Measurements from ENCODE around the gene THOC1.
A peak's percentile ranks its signal among the peaks of the same experiment; 100 is the strongest.

The THOC1 gene

GRCh38 chr18:286515-287310 is 18.9 kb upstream of the THOC1 start:
- FAIRE-seq: no peak

GRCh38 chr18:285817-286216 is 18.0 kb upstream of the THOC1 start:
- FAIRE-seq: no peak
- no peak for DNase-seq (ENCODE audit: insufficient read length, low spot score)

More at GRCh38 chr18:286515-287310, 18.9 kb upstream of the THOC1 start:
- DNase-seq (ENCODE audit: insufficient read length, low spot score): peak; percentile 36

GRCh38 chr18:275486-275885 is 7.6 kb upstream of the THOC1 start:
- no peak for FAIRE-seq

GRCh38 chr18:274313-274712 is 6.5 kb upstream of the THOC1 start:
- FAIRE-seq (no peak), DNase-seq (ENCODE audit: insufficient read length, low spot score) (no peak)

More at GRCh38 chr18:275486-275885, 7.6 kb upstream of the THOC1 start:
- DNase-seq (ENCODE audit: insufficient read length, low spot score): no peak

GRCh38 chr18:273525-273924 is 5.7 kb upstream of the THOC1 start:
- DNase-seq (ENCODE audit: insufficient read length, low spot score) (no peak), FAIRE-seq (no peak)

- FAIRE-seq: no peak
- DNase-seq (ENCODE audit: insufficient read length, low spot score): no peak
Observed at GRCh38 chr18:272650-273049, 4.8 kb upstream of the THOC1 start.

GRCh38 chr18:269480-270095 is 1.7 kb upstream of the THOC1 start:
- DNase-seq (ENCODE audit: insufficient read length, low spot score) (no peak), FAIRE-seq (no peak)

GRCh38 chr18:267380-267687 is 513 bp downstream of the THOC1 start:
- FAIRE-seq (no peak), DNase-seq (ENCODE audit: insufficient read length, low spot score) (peak; percentile 22)

GRCh38 chr18:261398-262073 is 6.3 kb downstream of the THOC1 start:
- DNase-seq (ENCODE audit: insufficient read length, low spot score) (no peak), FAIRE-seq (no peak)

GRCh38 chr18:260547-260946 is 7.3 kb downstream of the THOC1 start:
- FAIRE-seq: no peak
- no peak for DNase-seq (ENCODE audit: insufficient read length, low spot score)

GRCh38 chr18:255171-255570 is 12.7 kb downstream of the THOC1 start:
- FAIRE-seq: no peak
- no peak for DNase-seq (ENCODE audit: insufficient read length, low spot score)

- FAIRE-seq (no peak), DNase-seq (ENCODE audit: insufficient read length, low spot score) (no peak)
Observed at GRCh38 chr18:253121-253520, 14.7 kb downstream of the THOC1 start.

GRCh38 chr18:251572-251971 is 16.3 kb downstream of the THOC1 start:
- DNase-seq (ENCODE audit: insufficient read length, low spot score) (no peak), FAIRE-seq (no peak)

- no peak for FAIRE-seq
- no peak for DNase-seq (ENCODE audit: insufficient read length, low spot score)
Observed at GRCh38 chr18:250685-251084, 17.2 kb downstream of the THOC1 start.

GRCh38 chr18:248053-248452 is 19.8 kb downstream of the THOC1 start:
- DNase-seq (ENCODE audit: insufficient read length, low spot score): no peak
- no peak for FAIRE-seq

- DNase-seq (ENCODE audit: insufficient read length, low spot score) (no peak), FAIRE-seq (no peak)
Observed at GRCh38 chr18:245282-245847, 22.5 kb downstream of the THOC1 start.

GRCh38 chr18:240175-240574 is 27.7 kb downstream of the THOC1 start:
- no peak for FAIRE-seq
- DNase-seq (ENCODE audit: insufficient read length, low spot score): no peak

GRCh38 chr18:231563-231962 is 36.3 kb downstream of the THOC1 start:
- FAIRE-seq: no peak
- no peak for DNase-seq (ENCODE audit: insufficient read length, low spot score)

GRCh38 chr18:228586-228985 is 39.3 kb downstream of the THOC1 start:
- FAIRE-seq (no peak), DNase-seq (ENCODE audit: insufficient read length, low spot score) (no peak)

GRCh38 chr18:227902-228301 is 39.9 kb downstream of the THOC1 start:
- FAIRE-seq (no peak), DNase-seq (ENCODE audit: insufficient read length, low spot score) (no peak)

- FAIRE-seq (no peak), DNase-seq (ENCODE audit: insufficient read length, low spot score) (no peak)
Observed at GRCh38 chr18:227374-227773, 40.5 kb downstream of the THOC1 start.

- DNase-seq (ENCODE audit: insufficient read length, low spot score) (no peak), FAIRE-seq (no peak)
Observed at GRCh38 chr18:225745-226144, 42.1 kb downstream of the THOC1 start.
